ENCODE data around the gene NECTIN4. TPM values are rescaled to one million over a fixed set of nuclear protein-coding genes. Genes with fewer than 3 reads are reported as not detected.
A peak's percentile ranks its signal among the peaks of the same experiment; 100 is the strongest.

The NECTIN4 gene
- total RNA-seq, 1 experiment from 2014 or later: 0.20 TPM

GRCh38 chr1:161121042-161121650, 31.8 kb upstream of the NECTIN4 start:
- no TSS peak for BruUV-seq (replicated peaks)
- Mint-ChIP-seq H3K9me3 (ENCODE audit: unreplicated experiment) (no peaks in the 10 kb centered on the region), H3K36me3 (ENCODE audit: insufficient read depth, unreplicated experiment) (peaks cover 76% of the 10 kb centered on the region), H3K27ac (ENCODE audit: unreplicated experiment) (no peak overlapping the region), H3K27me3 (ENCODE audit: insufficient read depth, unreplicated experiment) (no peaks in the 10 kb centered on the region), H3K4me3 (ENCODE audit: unreplicated experiment) (no peak overlapping the region), H3K4me1 (ENCODE audit: low read depth, unreplicated experiment) (peaks cover 13% of the 10 kb centered on the region)
- no peak for DNase-seq
- POLR2A ChIA-PET: no interaction called here
- intact Hi-C loops (cut with micrococcal nuclease; ENCODE audit: unreplicated experiment): no loop called here
- Histone ChIP-seq H3K9me3 (no peaks in the 10 kb centered on the region), H3K27me3 (replicated peaks; ENCODE audit: control insufficient read depth, insufficient read depth, low read length) (no peaks in the 10 kb centered on the region), H3K4me1 (peaks cover 17% of the 10 kb centered on the region), H3K36me3 (ENCODE audit: control insufficient read depth, insufficient read depth, low read length) (peaks cover 5% of the 10 kb centered on the region), H3K4me3 (ENCODE audit: low read depth, low read length) (no peak overlapping the region)
- TF ChIP-seq, protein P1, sequence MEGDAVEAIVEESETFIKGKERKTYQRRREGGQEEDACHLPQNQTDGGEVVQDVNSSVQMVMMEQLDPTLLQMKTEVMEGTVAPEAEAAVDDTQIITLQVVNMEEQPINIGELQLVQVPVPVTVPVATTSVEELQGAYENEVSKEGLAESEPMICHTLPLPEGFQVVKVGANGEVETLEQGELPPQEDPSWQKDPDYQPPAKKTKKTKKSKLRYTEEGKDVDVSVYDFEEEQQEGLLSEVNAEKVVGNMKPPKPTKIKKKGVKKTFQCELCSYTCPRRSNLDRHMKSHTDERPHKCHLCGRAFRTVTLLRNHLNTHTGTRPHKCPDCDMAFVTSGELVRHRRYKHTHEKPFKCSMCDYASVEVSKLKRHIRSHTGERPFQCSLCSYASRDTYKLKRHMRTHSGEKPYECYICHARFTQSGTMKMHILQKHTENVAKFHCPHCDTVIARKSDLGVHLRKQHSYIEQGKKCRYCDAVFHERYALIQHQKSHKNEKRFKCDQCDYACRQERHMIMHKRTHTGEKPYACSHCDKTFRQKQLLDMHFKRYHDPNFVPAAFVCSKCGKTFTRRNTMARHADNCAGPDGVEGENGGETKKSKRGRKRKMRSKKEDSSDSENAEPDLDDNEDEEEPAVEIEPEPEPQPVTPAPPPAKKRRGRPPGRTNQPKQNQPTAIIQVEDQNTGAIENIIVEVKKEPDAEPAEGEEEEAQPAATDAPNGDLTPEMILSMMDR (IDR thresholded peaks at IDR 0.05; ENCODE audit: insufficient read depth in 1 of 2, low read depth in 1 of 2, low read length in 1 of 2, severe bottlenecking in 1 of 2, unreplicated experiment in 1 of 2): no peak
- CTCF ChIA-PET: interaction anchor here (0.6 to 0.7 kb wide), 2 partner anchors 12 to 169 kb away, joined by 3 to 6 read pairs; no protein-coding TSS in a partner anchor

DNA sequence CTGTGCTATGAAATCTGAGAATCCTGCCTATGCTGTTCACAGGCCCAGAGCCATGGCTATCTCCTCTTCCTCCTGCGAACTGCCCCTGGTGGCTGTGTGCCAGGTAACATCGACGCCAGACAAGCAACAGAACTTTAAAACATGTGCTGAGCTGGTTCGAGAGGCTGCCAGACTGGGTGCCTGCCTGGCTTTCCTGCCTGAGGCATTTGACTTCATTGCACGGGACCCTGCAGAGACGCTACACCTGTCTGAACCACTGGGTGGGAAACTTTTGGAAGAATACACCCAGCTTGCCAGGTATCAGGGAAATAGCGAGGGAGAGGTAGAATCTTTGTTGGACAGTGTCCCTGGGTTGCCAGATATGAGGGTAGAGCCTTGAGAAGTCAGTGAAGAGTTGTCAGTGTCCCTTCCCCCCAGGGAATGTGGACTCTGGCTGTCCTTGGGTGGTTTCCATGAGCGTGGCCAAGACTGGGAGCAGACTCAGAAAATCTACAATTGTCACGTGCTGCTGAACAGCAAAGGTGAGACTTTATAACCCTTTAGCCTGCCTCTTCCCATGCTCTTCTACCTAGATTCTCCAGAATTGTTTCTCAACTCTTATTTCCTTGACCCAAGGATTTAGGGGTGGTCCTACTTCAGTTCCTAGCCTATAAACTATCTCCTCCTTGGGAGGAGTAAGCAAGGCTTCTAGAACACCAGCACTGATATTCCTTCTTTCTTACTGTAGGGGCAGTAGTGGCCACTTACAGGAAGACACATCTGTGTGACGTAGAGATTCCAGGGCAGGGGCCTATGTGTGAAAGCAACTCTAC, 29.9 kb upstream of the NECTIN4 start:
- peak; percentile 52 to 54 for DNase-seq
- BruUV-seq (replicated peaks): no TSS peak
- Mint-ChIP-seq H3K27ac (ENCODE audit: unreplicated experiment) (peak overlapping the region; percentile 96), H3K9me3 (ENCODE audit: unreplicated experiment) (no peaks in the 10 kb centered on the region), H3K27me3 (ENCODE audit: insufficient read depth, unreplicated experiment) (no peaks in the 10 kb centered on the region), H3K36me3 (ENCODE audit: insufficient read depth, unreplicated experiment) (peaks cover 61% of the 10 kb centered on the region), H3K4me3 (ENCODE audit: unreplicated experiment) (peak overlapping the region; percentile 99), H3K4me1 (ENCODE audit: low read depth, unreplicated experiment) (peaks cover 13% of the 10 kb centered on the region)
- H3K9me3 ChIP-seq: no peaks in the 10 kb centered on the region
- TF ChIP-seq, protein P1 (IDR thresholded peaks at IDR 0.05; ENCODE audit: insufficient read depth in 1 of 2, low read depth in 1 of 2, low read length in 1 of 2, severe bottlenecking in 1 of 2, unreplicated experiment in 1 of 2): peak; percentile 15 to 47
- peak overlapping the region; percentile 91 for H3K4me3 ChIP-seq (ENCODE audit: low read depth, low read length)
- intact Hi-C loops (cut with micrococcal nuclease; ENCODE audit: unreplicated experiment): loop anchor here (1.0 to 5.0 kb wide), 2 partner anchors 13 to 58 kb away; partner anchors contain the start of genes B4GALT3 and DEDD
- H3K27me3 ChIP-seq (replicated peaks; ENCODE audit: control insufficient read depth, insufficient read depth, low read length): no peaks in the 10 kb centered on the region
- CTCF ChIA-PET: interaction anchor here (1.0 kb wide), 1 partner anchor 98 kb away, joined by 3 read pairs; no protein-coding TSS in a partner anchor
- H3K4me1 ChIP-seq: peaks cover 17% of the 10 kb centered on the region
- H3K36me3 ChIP-seq (ENCODE audit: control insufficient read depth, insufficient read depth, low read length): peaks cover 6% of the 10 kb centered on the region
- POLR2A ChIA-PET: no interaction called here

All from Caco-2 (cell line).